Activated CD4-positive, alpha-beta T cell treated with anti-CD3 and anti-CD28 coated beads, Interleukin-2, amount 10 ng/mL, durations not matched to agents 24 days and 14 days (primary cell): ENCODE data around the gene IKZF1. TPM values are rescaled to one million over a fixed set of nuclear protein-coding genes. Genes with fewer than 3 reads are reported as not detected.
A peak's percentile ranks its signal among the peaks of the same experiment; 100 is the strongest.

ENCODE experiments used
- DNase-seq: peaks from one replicate; pipeline ENCODE4 v3.0.0; 2022
- H3K27ac Mint-ChIP-seq: one replicate; pipeline ENCODE4 v1.8.0; 2022; ENCODE audit warnings: mild to moderate bottlenecking, mixed read lengths
- H3K27me3 Mint-ChIP-seq: one replicate; pipeline ENCODE4 v1.8.0; 2022; ENCODE audit warnings: mixed read lengths
- H3K36me3 Mint-ChIP-seq: one replicate; pipeline ENCODE4 v1.8.0; 2022; ENCODE audit warnings: low read depth, mild to moderate bottlenecking, mixed read lengths
- H3K4me1 Mint-ChIP-seq: one replicate; pipeline ENCODE4 v1.8.0; 2021; ENCODE audit warnings: mixed read lengths
- H3K4me3 Mint-ChIP-seq: one replicate; pipeline ENCODE4 v1.8.0; 2022; ENCODE audit warnings: mild to moderate bottlenecking, moderate library complexity, mixed read lengths
- H3K9me3 Mint-ChIP-seq: one replicate; pipeline ENCODE4 v1.8.0; 2021; ENCODE audit warnings: mixed read lengths
- intact Hi-C: fragments of 100-400 bp; cut with micrococcal nuclease; formaldehyde crosslinking; loops from one replicate; pipeline ENCODE4 v1.15.1; 2023
- total RNA-seq: library from RNA; stranded (reverse); gene quantifications from 2 replicates; pipeline ENCODE4 v1.2.3, GENCODE V29; 2022

The IKZF1 gene
- total RNA-seq, 1 donor from 2014 or later: 292 TPM

GRCh38 chr7:50321487-50322067, 17.1 kb downstream of the IKZF1 start:
- intact Hi-C loops: loop anchor here (1.0 kb wide), 1 partner anchor 10 kb away; no protein-coding TSS in a partner anchor
- DNase-seq: peak; percentile 74
- peak overlapping the region; percentile 60 for H3K27ac Mint-ChIP-seq
- H3K9me3 Mint-ChIP-seq: no peaks in the 10 kb centered on the region
- H3K4me3 Mint-ChIP-seq: peak overlapping the region; percentile 72
- no peaks in the 10 kb centered on the region for H3K27me3 Mint-ChIP-seq
- peaks cover 75% of the 10 kb centered on the region for H3K36me3 Mint-ChIP-seq
- H3K4me1 Mint-ChIP-seq: peaks cover 81% of the 10 kb centered on the region

- Mint-ChIP-seq H3K27ac (peak overlapping the region; percentile 71), H3K27me3 (no peaks in the 10 kb centered on the region), H3K9me3 (no peaks in the 10 kb centered on the region), H3K36me3 (peaks cover 83% of the 10 kb centered on the region), H3K4me1 (peaks cover 82% of the 10 kb centered on the region), H3K4me3 (peak overlapping the region; percentile 24)
- peak; percentile 54 for DNase-seq
- intact Hi-C loops: no loop called here
Measured at GRCh38 chr7:50324113-50324512, 19.6 kb downstream of the IKZF1 start.

DNA sequence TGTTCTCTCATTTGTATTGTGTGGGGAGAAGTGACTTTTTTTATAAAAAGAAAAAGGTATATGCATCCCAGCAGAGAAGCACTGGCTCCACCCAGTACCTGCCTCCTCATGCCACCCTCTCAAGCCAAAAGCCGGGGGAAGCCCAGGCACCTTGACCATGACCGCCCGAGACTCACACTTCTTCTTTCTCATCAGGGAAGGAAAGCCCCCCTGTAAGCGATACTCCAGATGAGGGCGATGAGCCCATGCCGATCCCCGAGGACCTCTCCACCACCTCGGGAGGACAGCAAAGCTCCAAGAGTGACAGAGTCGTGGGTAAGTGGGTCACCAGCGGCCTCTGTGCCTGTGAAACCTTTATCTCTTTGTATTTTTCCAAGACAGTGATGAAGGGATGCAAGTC, 22.9 kb downstream of the IKZF1 start:
- intact Hi-C loops: no loop called here
- no peaks in the 10 kb centered on the region for H3K9me3 Mint-ChIP-seq
- H3K4me1 Mint-ChIP-seq: peaks cover 81% of the 10 kb centered on the region
- no peaks in the 10 kb centered on the region for H3K27me3 Mint-ChIP-seq
- DNase-seq: no peak
- peaks cover 83% of the 10 kb centered on the region for H3K36me3 Mint-ChIP-seq
- no peak overlapping the region for H3K4me3 Mint-ChIP-seq
- peak overlapping the region; percentile 51 for H3K27ac Mint-ChIP-seq

DNA sequence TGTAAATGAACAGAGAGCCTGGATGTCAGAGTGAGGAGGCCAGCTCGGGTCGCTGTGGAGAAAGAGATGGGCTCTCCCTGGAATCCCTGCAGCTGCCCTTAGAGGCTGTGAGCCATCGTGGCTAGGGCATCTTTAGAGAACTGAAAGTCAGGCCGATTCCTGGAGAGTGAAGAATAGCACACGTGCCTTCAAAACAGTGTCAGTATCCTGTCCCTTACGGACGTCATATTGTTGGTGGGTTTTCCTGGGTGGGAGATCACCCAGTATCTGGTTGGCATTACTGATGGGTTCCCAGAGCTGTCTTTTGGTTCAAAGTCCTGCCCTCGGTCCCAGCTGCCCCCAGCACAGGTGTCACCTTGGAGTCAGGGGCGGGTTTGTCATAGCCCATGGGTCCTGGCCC, 25.3 kb downstream of the IKZF1 start:
- DNase-seq: peak; percentile 71
- Mint-ChIP-seq H3K27me3 (no peaks in the 10 kb centered on the region), H3K36me3 (peaks cover 66% of the 10 kb centered on the region), H3K27ac (peak overlapping the region; percentile 77), H3K9me3 (no peaks in the 10 kb centered on the region), H3K4me1 (peaks cover 64% of the 10 kb centered on the region), H3K4me3 (no peak overlapping the region)
- intact Hi-C loops: loop anchor here (5.0 kb wide), 1 partner anchor 118 kb away; no protein-coding TSS in a partner anchor

DNA sequence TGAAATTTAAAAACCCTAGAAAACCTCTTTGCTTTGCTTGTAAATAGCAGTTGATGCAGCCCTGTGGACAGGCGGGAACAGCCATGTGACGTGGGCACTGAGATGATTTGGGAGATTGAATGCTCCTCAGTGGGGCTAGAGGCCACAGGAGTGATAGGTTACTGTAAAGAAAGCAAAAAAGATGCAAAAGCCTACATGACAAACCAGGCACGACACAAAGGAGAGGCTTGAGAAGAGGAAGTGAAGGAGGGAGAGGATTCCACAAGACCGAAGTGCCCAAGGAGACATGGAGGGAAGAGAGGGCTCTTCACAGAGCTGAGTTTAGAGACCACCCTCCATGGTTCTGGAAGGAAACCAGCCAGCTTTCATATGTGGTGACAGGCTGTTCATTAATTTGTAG, 25.7 kb downstream of the IKZF1 start:
- Mint-ChIP-seq H3K4me1 (peaks cover 61% of the 10 kb centered on the region), H3K36me3 (peaks cover 63% of the 10 kb centered on the region), H3K27me3 (no peaks in the 10 kb centered on the region), H3K27ac (peak overlapping the region; percentile 77), H3K9me3 (no peaks in the 10 kb centered on the region), H3K4me3 (no peak overlapping the region)
- DNase-seq: peak; percentile 67
- intact Hi-C loops: loop anchor here (5.0 kb wide), 1 partner anchor 117 kb away; no protein-coding TSS in a partner anchor

- Mint-ChIP-seq H3K27me3 (no peaks in the 10 kb centered on the region), H3K4me1 (peaks cover 61% of the 10 kb centered on the region), H3K4me3 (no peak overlapping the region), H3K9me3 (no peaks in the 10 kb centered on the region), H3K27ac (peak overlapping the region; percentile 77), H3K36me3 (peaks cover 59% of the 10 kb centered on the region)
- intact Hi-C loops: loop anchor here (1.0 to 5.0 kb wide), 3 partner anchors 9 to 117 kb away; no protein-coding TSS in a partner anchor
- DNase-seq: peak; percentile 79
Measured at GRCh38 chr7:50330696-50331095, 26.2 kb downstream of the IKZF1 start.

- Mint-ChIP-seq H3K9me3 (no peaks in the 10 kb centered on the region), H3K36me3 (peaks cover 55% of the 10 kb centered on the region), H3K27me3 (no peaks in the 10 kb centered on the region), H3K27ac (peak overlapping the region; percentile 77), H3K4me1 (peaks cover 59% of the 10 kb centered on the region), H3K4me3 (no peak overlapping the region)
- intact Hi-C loops: loop anchor here (1.0 to 5.0 kb wide), 8 partner anchors 9 to 116 kb away; no protein-coding TSS in a partner anchor
- peak; percentile 86 for DNase-seq
Measured at GRCh38 chr7:50331564-50332208, 27.2 kb downstream of the IKZF1 start.

GRCh38 chr7:50332241-50333165, 28.0 kb downstream of the IKZF1 start:
- intact Hi-C loops: loop anchor here (1.0 to 5.0 kb wide), 7 partner anchors 8 to 115 kb away; no protein-coding TSS in a partner anchor
- H3K27ac Mint-ChIP-seq: peak overlapping the region; percentile 77

GRCh38 chr7:50333221-50333651, 28.7 kb downstream of the IKZF1 start:
- peak; percentile 87 for DNase-seq
- Mint-ChIP-seq H3K27ac (no peak overlapping the region), H3K4me3 (no peak overlapping the region), H3K27me3 (no peaks in the 10 kb centered on the region), H3K36me3 (peaks cover 53% of the 10 kb centered on the region), H3K9me3 (no peaks in the 10 kb centered on the region), H3K4me1 (peaks cover 61% of the 10 kb centered on the region)
- intact Hi-C loops: loop anchor here (1.0 to 5.0 kb wide), 4 partner anchors 24 to 114 kb away; no protein-coding TSS in a partner anchor

More at GRCh38 chr7:50332241-50333165, 28.0 kb downstream of the IKZF1 start:
- H3K9me3 Mint-ChIP-seq: no peaks in the 10 kb centered on the region
- DNase-seq: peak; percentile 76
- H3K27me3 Mint-ChIP-seq: no peaks in the 10 kb centered on the region
- peaks cover 62% of the 10 kb centered on the region for H3K4me1 Mint-ChIP-seq
- H3K4me3 Mint-ChIP-seq: no peak overlapping the region
- peaks cover 56% of the 10 kb centered on the region for H3K36me3 Mint-ChIP-seq

DNA sequence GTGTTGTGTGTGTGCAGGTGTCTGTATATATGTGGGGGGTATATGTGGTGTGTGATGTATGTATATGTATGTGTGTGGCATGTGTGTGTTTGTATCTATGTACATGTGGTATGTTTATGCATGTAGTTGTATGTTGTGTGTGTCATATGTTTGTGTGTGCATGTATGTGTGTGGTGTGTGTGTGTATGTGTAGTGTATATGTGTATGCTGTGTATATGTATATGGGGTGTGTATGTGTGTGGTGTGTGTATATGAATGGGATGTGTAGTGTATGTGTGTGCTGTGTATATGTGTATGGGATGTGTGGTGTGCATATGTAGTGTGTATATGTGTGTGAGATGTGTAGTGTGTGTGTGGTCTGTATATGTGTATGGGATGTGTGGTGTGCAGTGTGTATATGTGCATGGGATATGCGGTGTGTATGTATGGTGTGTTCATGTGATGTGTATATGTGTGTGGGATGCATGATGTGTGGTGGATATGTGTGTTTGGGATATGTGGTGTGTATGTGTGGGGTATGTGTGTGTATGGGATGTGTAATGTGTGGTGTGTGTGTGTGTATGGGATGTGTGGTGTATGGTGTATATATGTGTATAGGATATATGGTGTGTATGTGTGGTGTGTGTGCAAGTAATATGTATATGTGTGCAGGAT, 30.0 kb downstream of the IKZF1 start:
- peak; percentile 56 for DNase-seq
- H3K4me1 Mint-ChIP-seq: peaks cover 66% of the 10 kb centered on the region
- intact Hi-C loops: loop anchor here (5.0 kb wide), 1 partner anchor 113 kb away; no protein-coding TSS in a partner anchor
- H3K4me3 Mint-ChIP-seq: no peak overlapping the region
- no peaks in the 10 kb centered on the region for H3K27me3 Mint-ChIP-seq
- H3K27ac Mint-ChIP-seq: no peak overlapping the region
- H3K36me3 Mint-ChIP-seq: peaks cover 52% of the 10 kb centered on the region
- H3K9me3 Mint-ChIP-seq: no peaks in the 10 kb centered on the region

- H3K36me3 Mint-ChIP-seq: peaks cover 49% of the 10 kb centered on the region
- peaks cover 65% of the 10 kb centered on the region for H3K4me1 Mint-ChIP-seq
- intact Hi-C loops: no loop called here
- no peaks in the 10 kb centered on the region for H3K27me3 Mint-ChIP-seq
- no peak for DNase-seq
- no peak overlapping the region for H3K4me3 Mint-ChIP-seq
- H3K27ac Mint-ChIP-seq: no peak overlapping the region
- no peaks in the 10 kb centered on the region for H3K9me3 Mint-ChIP-seq
Measured at GRCh38 chr7:50335230-50335794, 30.8 kb downstream of the IKZF1 start.

- no peak overlapping the region for H3K4me3 Mint-ChIP-seq
- H3K9me3 Mint-ChIP-seq: no peaks in the 10 kb centered on the region
- H3K27ac Mint-ChIP-seq: no peak overlapping the region
- intact Hi-C loops: no loop called here
- H3K36me3 Mint-ChIP-seq: peaks cover 43% of the 10 kb centered on the region
- no peaks in the 10 kb centered on the region for H3K27me3 Mint-ChIP-seq
- DNase-seq: peak; percentile 92
- peaks cover 63% of the 10 kb centered on the region for H3K4me1 Mint-ChIP-seq
Measured at GRCh38 chr7:50335795-50336754, 31.6 kb downstream of the IKZF1 start.
